DMS153 treated with DMSO at 0.1 percent for 48 hours (cell line): ENCODE measurements around the gene RWDD3.
A peak's percentile ranks its signal among the peaks of the same experiment; 100 is the strongest.

Experiments
- DNase-seq: peaks from one replicate; lab custom pipeline; 2025; ENCODE audit not compliant: unreplicated experiment; lab: John Stamatoyannopoulos, UW

The RWDD3 gene

GRCh38 chr1:95281781-95282517 is 47.9 kb downstream of the RWDD3 start:
- DNase-seq = no peak

GRCh38 chr1:95282518-95282895 is 48.5 kb downstream of the RWDD3 start:
- no peak for DNase-seq

GRCh38 chr1:95284420-95284819 is 50.4 kb downstream of the RWDD3 start:
- no peak for DNase-seq

- DNase-seq = peak; percentile 49
These were observed 52.5 kb downstream of the RWDD3 start for GRCh38 chr1:95286479-95286878.

- DNase-seq = no peak
These were observed 53.1 kb downstream of the RWDD3 start for GRCh38 chr1:95287081-95287480.

- DNase-seq = no peak
These were observed 53.8 kb downstream of the RWDD3 start for GRCh38 chr1:95287825-95288224.
